Heart right ventricle (tissue), 16 donors: Measurements from ENCODE around the gene NRDC. TPM values are rescaled to one million over a fixed set of nuclear protein-coding genes. Genes with fewer than 3 reads are reported as not detected.
"Not testable (repeated sequence)": the region's sequence is repeated elsewhere in the genome, so short reads cannot be mapped to it uniquely, and the experiment has no call there.

ENCODE experiments used
- ATAC-seq, 8 donors: fragments of 200-7000 bp; cut with Tn5 transposase; one replicate each; pipeline ENCODE4 v1.9.1; 2020; ENCODE audit warnings: mild to moderate bottlenecking in 8 of 8, moderate library complexity in 8 of 8, moderate number of reproducible peaks in 1 of 8
- DNase-seq, 2 donors: peaks; one replicate each; pipeline ENCODE4 v3.0.0-alpha.2; 2020
- H3K27ac ChIP-seq, 10 donors: fragments of 200-600 bp; sonication (generic) in 2 of 10; one replicate each; pipeline versions ENCODE4 v1.5.0 to v1.8.0; 2020 to 2022; ENCODE audit warnings: mild to moderate bottlenecking in 3 of 10
- H3K27me3 ChIP-seq, 7 donors: fragments of 200-600 bp; one replicate each; pipeline ENCODE4 v1.8.0; 2021 to 2022; ENCODE audit warnings: mild to moderate bottlenecking in 2 of 7
- H3K36me3 ChIP-seq, 9 donors: fragments of 200-600 bp; sonication (generic) in 1 of 9; one replicate each; pipeline versions ENCODE4 v1.5.0 to v1.8.0; 2020 to 2022; ENCODE audit warnings: mild to moderate bottlenecking in 2 of 9
- H3K4me1 ChIP-seq, 9 donors: fragments of 200-600 bp; sonication (generic) in 1 of 9; one replicate each; pipeline versions ENCODE4 v1.5.0 to v1.8.0; 2020 to 2022; ENCODE audit warnings: mild to moderate bottlenecking in 4 of 9
- H3K4me3 ChIP-seq, 10 donors: fragments of 200-600 bp; sonication (generic) in 2 of 10; one replicate each; pipeline versions ENCODE4 v1.5.0 to v1.8.0; 2020 to 2022; ENCODE audit warnings: mild to moderate bottlenecking in 7 of 10, moderate library complexity in 2 of 10
- H3K9me3 ChIP-seq, 11 donors: fragments of 200-600 bp in 10 of 11; sonication (generic) in 2 of 11; one replicate each; pipeline versions ENCODE4 v1.5.0 to v1.8.0; 2013 to 2022; ENCODE audit warnings: mild to moderate bottlenecking in 2 of 11, control low read depth in 1 of 11, moderate library complexity in 1 of 11
- CTCF ChIP-seq, 9 donors: fragments of 200-600 bp; sonication (generic) in 2 of 9; IDR thresholded peaks; one replicate each; pipeline versions ENCODE4 v1.5.0 to v1.8.0; 2021 to 2022; ENCODE audit warnings: antibody characterized with exemption in 9 of 9, mild to moderate bottlenecking in 5 of 9, moderate library complexity in 1 of 9
- WGBS, 2 donors: extraction: QIAGEN DNeasy Blood & Tissue Kit; methylation state at CpG; one replicate each; pipeline ENCODE4 v1.1.7; 2013; ENCODE audit warnings: inconsistent platforms in 1 of 2; 5-methylcytosine and 5-hydroxymethylcytosine counted together
- intact Hi-C, 10 donors: fragments of 100-400 bp; cut with DNase I; formaldehyde crosslinking; loops; one replicate each; pipeline versions ENCODE4 v1.11.1 to v1.14.2; 2022
- polyA plus RNA-seq, 2 donors: library from polyadenylated mRNA; stranded (reverse); fragments of 200-250 nt; gene quantifications; one replicate each; pipeline ENCODE4 v1.2.3, GENCODE V29; 2013
- total RNA-seq, 10 donors: library from RNA; stranded (reverse); fragmentation: NEBNext Ultra II Directional in 3 of 10; extraction: Animal tissue kit (Norgen Biotek cat#: 25700) in 3 of 10; gene quantifications; one replicate each; pipeline versions ENCODE4 v1.2.1 to v1.2.4, GENCODE V29; 2021 to 2023
- donor health status: Arrhythmogenic right ventricular cardiomyopathy.
- donor health status: ischemic (EF 13 %, LVEDD 7.1; RV severe dilation, severe dysfunction).
- donor health status: healthy with polysubstance abuse.
- donor health status: DM: no; HTN: yes; CAD: no.
- donor health status: DM: no; HTN: no; CAD: no.
- donor health status: ischemic (EF 25% LVEDD 6.9; RV normal size, moderate dysfunction).
- donor health status: ischemic (EF 25% LVEDD 5.7; RV mildly dilated, moderate dysfunction).
- donor health status: healthy.
- donor health status: DM: yes; HTN: yes; CAD: no.
- donor health status: Ischemic cardiomyopathy.
- donor health status: ischemic (EF 35%, LVEDD 5.7; RV mildly dilated, moderate dysfunction).
- donor health status: nonischemic (EF 11% LVEDD 7.7; RV severe dilation, severe dysfunction).
- donor health status: DM: yes; HTN: yes; CAD: no.
- donor health status: PGD.
- donor health status: ischemic (EF 29% LVEDD 5.4; RV normal size, mild dysfunction).
- donor health status: nonischemic (EF 23%, LVEDD 6.1; RV moderate dilation, normal function).

NRDC gene
- total and polyA plus RNA-seq, 12 donors = 77.8 to 228 (median 135) TPM

GRCh38 chr1:51901151-51901550, 22.6 kb upstream of the NRDC start:
- Histone ChIP-seq H3K36me3 (no peaks in the 10 kb centered on the region), H3K9me3 (no peaks in the 10 kb centered on the region), H3K27ac (no peak overlapping the region), H3K4me1 (peaks cover 0 to 4% (median 0%) of the 10 kb centered on the region in 9 donors), H3K27me3 (peaks cover 0 to 71% (median 47%) of the 10 kb centered on the region in 7 donors), H3K4me3 (no peak overlapping the region)
- no peak for DNase-seq
- TF ChIP-seq CTCF (IDR thresholded peaks at IDR 0.05) = no peak
- intact Hi-C loops = loop anchor here in 1 of 10 donors (5.0 kb wide), 1 partner anchor 96 kb away; no protein-coding TSS in a partner anchor
- no peak for ATAC-seq
- 94 to 95% methylated on average over 4 of the region's 4 CpGs for WGBS, 2 donors

GRCh38 chr1:51899022-51899421, 20.5 kb upstream of the NRDC start:
- H3K4me1 ChIP-seq = peaks cover 0 to 4% (median 0%) of the 10 kb centered on the region in 9 donors
- ATAC-seq (no peak), DNase-seq (no peak)
- no peak overlapping the region for H3K27ac ChIP-seq
- H3K4me3 ChIP-seq = no peak overlapping the region
- 78% methylated on average over 10 of the region's 10 CpGs for WGBS, 2 donors
- intact Hi-C loops = loop anchor here in 5 of 10 donors (5.0 kb wide), 1 partner anchor 103 kb away; no protein-coding TSS in a partner anchor
- H3K27me3 ChIP-seq = peaks cover 0 to 79% (median 63%) of the 10 kb centered on the region in 7 donors
- H3K9me3 ChIP-seq = no peaks in the 10 kb centered on the region
- TF ChIP-seq CTCF (IDR thresholded peaks at IDR 0.05) = no peak
- H3K36me3 ChIP-seq = no peaks in the 10 kb centered on the region

GRCh38 chr1:51898090-51898734, 19.7 kb upstream of the NRDC start:
- Histone ChIP-seq H3K27me3 (peaks cover 0 to 87% (median 71%) of the 10 kb centered on the region in 7 donors), H3K9me3 (peaks cover 0 to 4% (median 0%) of the 10 kb centered on the region in 11 donors), H3K4me3 (no peak overlapping the region), H3K27ac (no peak overlapping the region), H3K4me1 (peaks cover 0 to 4% (median 0%) of the 10 kb centered on the region in 9 donors), H3K36me3 (no peaks in the 10 kb centered on the region)
- DNase-seq (no peak), ATAC-seq (no peak)
- intact Hi-C loops = loop anchor here in 5 of 10 donors (5.0 kb wide), 1 partner anchor 104 kb away; no protein-coding TSS in a partner anchor
- WGBS, 2 donors = 61 to 62% methylated on average over 6 of the region's 6 CpGs
- TF ChIP-seq CTCF (IDR thresholded peaks at IDR 0.05) = no peak

GRCh38 chr1:51897699-51898031, 19.1 kb upstream of the NRDC start:
- no peak overlapping the region for H3K4me3 ChIP-seq
- H3K27me3 ChIP-seq = peaks cover 0 to 91% (median 70%) of the 10 kb centered on the region in 7 donors
- TF ChIP-seq CTCF (IDR thresholded peaks at IDR 0.05) = no peak
- no peaks in the 10 kb centered on the region for H3K36me3 ChIP-seq
- intact Hi-C loops = loop anchor here in 9 of 10 donors (1.0 to 5.0 kb wide), 3 partner anchors 105 kb away; no protein-coding TSS in a partner anchor
- ATAC-seq (no peak), DNase-seq (no peak)
- no peak overlapping the region for H3K27ac ChIP-seq
- H3K4me1 ChIP-seq = peaks cover 0 to 4% (median 0%) of the 10 kb centered on the region in 9 donors
- peaks cover 0 to 4% (median 0%) of the 10 kb centered on the region in 11 donors for H3K9me3 ChIP-seq

- not testable (repeated sequence) for H3K4me3 ChIP-seq, ATAC-seq, H3K4me1 ChIP-seq, H3K36me3 ChIP-seq, H3K9me3 ChIP-seq, DNase-seq, H3K27ac ChIP-seq
- intact Hi-C loops = loop anchor here in 5 of 10 donors (5.0 kb wide), 1 partner anchor 108 kb away; no protein-coding TSS in a partner anchor
- 67 to 77% methylated on average over 2 of the region's 2 CpGs for WGBS, 2 donors
- peaks cover 0 to 96% (median 72%) of the 10 kb centered on the region in 7 donors for H3K27me3 ChIP-seq
These were observed 16.2 kb upstream of the NRDC start for GRCh38 chr1:51894748-51895147.
